ENCODE data around the gene SASH3.

DNA sequence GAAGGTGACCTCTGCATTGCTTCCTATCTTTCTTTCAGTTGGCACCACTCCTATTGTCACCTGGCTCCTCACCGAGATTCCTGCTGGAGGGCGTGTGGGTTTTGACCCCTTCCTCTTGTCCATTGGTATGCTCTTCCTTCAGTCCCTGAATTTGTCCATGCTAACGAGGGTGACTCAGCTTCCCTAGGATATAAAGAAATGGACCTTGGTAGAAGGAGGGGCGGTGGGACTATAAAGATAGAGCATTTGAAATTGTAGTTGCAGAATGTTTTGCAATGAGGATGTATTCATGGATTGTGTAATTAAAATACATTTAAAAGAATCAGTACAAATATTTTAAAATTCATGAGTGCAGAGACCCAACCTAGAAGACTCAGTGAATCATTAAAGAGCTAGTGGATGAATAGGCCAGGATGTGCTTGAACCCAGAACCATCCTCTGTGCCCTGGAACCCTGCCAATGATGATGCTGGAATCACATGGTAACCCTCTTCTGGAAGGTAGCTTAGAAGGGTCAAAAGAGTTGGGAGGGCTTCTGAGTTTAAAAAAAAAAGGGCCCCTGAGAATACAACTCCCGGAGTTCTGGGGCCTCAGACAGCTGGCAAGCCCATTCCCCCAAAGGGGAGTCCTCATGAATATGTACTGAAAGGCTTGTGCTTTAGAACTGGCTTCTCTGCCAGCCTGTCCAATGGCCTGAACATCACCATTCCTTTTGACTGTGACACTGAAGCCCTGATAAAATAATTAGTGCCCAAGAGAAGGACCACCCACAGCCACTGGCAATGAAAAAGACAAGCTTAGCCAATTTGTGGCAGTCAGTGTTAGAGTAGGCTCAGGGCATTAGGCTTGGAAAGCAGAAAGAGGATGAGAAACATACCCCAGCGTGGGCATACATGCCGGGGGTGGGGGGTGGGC, 32.9 kb upstream of the SASH3 start:
- TF ChIP-seq, protein P1, sequence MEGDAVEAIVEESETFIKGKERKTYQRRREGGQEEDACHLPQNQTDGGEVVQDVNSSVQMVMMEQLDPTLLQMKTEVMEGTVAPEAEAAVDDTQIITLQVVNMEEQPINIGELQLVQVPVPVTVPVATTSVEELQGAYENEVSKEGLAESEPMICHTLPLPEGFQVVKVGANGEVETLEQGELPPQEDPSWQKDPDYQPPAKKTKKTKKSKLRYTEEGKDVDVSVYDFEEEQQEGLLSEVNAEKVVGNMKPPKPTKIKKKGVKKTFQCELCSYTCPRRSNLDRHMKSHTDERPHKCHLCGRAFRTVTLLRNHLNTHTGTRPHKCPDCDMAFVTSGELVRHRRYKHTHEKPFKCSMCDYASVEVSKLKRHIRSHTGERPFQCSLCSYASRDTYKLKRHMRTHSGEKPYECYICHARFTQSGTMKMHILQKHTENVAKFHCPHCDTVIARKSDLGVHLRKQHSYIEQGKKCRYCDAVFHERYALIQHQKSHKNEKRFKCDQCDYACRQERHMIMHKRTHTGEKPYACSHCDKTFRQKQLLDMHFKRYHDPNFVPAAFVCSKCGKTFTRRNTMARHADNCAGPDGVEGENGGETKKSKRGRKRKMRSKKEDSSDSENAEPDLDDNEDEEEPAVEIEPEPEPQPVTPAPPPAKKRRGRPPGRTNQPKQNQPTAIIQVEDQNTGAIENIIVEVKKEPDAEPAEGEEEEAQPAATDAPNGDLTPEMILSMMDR (conservative IDR thresholded peaks at IDR 0.05): no peak
- TF ChIP-seq ZFX (IDR thresholded peaks at IDR 0.05): no peak

Measured in C4-2B (cell line).